ENCODE data around the gene SH3YL1. TPM values are rescaled to one million over a fixed set of nuclear protein-coding genes. Genes with fewer than 3 reads are reported as not detected.

The SH3YL1 gene
- total RNA-seq, 1 experiment from 2014 or later: 97.0 TPM

DNA sequence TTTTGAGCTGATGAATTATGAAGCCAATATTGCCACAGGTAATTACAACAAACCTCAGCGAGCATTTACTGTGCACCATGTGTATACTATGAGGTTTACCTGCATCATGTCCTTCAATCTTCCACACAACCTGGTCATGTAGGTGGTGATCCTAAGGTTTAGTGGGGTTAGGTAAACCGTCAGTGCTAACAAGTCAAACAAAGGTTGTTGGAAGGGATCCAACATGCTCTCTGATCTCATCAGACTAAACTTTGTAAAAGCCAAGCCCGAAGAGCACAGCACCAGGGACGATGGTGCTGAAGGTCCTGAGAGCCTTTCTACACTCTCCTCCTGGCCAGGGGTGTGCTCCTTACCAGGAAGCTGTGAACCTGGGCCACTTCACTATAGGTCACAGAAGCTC lies 29.4 kb downstream of the SH3YL1 start:
- Mint-ChIP-seq H3K4me1 (ENCODE audit: low read depth, unreplicated experiment) (no peaks in the 10 kb centered on the region), H3K27ac (ENCODE audit: unreplicated experiment) (no peak overlapping the region), H3K36me3 (ENCODE audit: insufficient read depth, unreplicated experiment) (peaks cover 21% of the 10 kb centered on the region), H3K4me3 (ENCODE audit: low read depth, unreplicated experiment) (no peak overlapping the region), H3K27me3 (ENCODE audit: unreplicated experiment) (no peaks in the 10 kb centered on the region), H3K9me3 (ENCODE audit: low read depth, unreplicated experiment) (no peaks in the 10 kb centered on the region)
- intact Hi-C loops (cut with micrococcal nuclease; ENCODE audit: unreplicated experiment): no loop called here
- CTCF ChIA-PET: no interaction called here
- TF ChIP-seq, protein P1, sequence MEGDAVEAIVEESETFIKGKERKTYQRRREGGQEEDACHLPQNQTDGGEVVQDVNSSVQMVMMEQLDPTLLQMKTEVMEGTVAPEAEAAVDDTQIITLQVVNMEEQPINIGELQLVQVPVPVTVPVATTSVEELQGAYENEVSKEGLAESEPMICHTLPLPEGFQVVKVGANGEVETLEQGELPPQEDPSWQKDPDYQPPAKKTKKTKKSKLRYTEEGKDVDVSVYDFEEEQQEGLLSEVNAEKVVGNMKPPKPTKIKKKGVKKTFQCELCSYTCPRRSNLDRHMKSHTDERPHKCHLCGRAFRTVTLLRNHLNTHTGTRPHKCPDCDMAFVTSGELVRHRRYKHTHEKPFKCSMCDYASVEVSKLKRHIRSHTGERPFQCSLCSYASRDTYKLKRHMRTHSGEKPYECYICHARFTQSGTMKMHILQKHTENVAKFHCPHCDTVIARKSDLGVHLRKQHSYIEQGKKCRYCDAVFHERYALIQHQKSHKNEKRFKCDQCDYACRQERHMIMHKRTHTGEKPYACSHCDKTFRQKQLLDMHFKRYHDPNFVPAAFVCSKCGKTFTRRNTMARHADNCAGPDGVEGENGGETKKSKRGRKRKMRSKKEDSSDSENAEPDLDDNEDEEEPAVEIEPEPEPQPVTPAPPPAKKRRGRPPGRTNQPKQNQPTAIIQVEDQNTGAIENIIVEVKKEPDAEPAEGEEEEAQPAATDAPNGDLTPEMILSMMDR (IDR thresholded peaks at IDR 0.05; ENCODE audit: unreplicated experiment): no peak
- DNase-seq: no peak
- BruUV-seq (replicated peaks): no TSS peak

DNA sequence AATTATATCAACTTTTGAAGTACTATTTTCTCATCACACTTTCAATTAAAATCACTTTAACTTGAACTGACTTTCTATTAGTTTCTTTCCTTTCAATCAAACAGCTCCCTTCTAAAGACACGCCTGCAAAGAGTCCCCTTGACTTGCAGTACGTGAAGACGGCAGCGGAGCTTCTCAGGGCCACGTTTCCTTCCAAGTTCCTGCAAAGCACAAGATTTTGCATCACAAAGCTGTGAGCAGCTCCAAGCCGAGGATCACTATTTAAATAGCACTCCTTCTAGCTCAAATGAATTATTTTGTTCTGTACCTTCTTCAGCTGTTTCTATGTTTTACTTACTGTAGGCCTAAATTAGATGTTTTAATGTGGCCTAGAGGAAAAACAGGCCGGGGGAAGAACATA lies 30.8 kb downstream of the SH3YL1 start:
- Mint-ChIP-seq H3K27me3 (ENCODE audit: unreplicated experiment) (no peaks in the 10 kb centered on the region), H3K36me3 (ENCODE audit: insufficient read depth, unreplicated experiment) (peaks cover 20% of the 10 kb centered on the region), H3K9me3 (ENCODE audit: low read depth, unreplicated experiment) (no peaks in the 10 kb centered on the region), H3K27ac (ENCODE audit: unreplicated experiment) (no peak overlapping the region), H3K4me1 (ENCODE audit: low read depth, unreplicated experiment) (no peaks in the 10 kb centered on the region), H3K4me3 (ENCODE audit: low read depth, unreplicated experiment) (no peak overlapping the region)
- TF ChIP-seq, protein P1 (IDR thresholded peaks at IDR 0.05; ENCODE audit: unreplicated experiment): no peak
- DNase-seq: no peak
- BruUV-seq (replicated peaks): no TSS peak
- CTCF ChIA-PET: no interaction called here
- intact Hi-C loops (cut with micrococcal nuclease; ENCODE audit: unreplicated experiment): no loop called here

DNA sequence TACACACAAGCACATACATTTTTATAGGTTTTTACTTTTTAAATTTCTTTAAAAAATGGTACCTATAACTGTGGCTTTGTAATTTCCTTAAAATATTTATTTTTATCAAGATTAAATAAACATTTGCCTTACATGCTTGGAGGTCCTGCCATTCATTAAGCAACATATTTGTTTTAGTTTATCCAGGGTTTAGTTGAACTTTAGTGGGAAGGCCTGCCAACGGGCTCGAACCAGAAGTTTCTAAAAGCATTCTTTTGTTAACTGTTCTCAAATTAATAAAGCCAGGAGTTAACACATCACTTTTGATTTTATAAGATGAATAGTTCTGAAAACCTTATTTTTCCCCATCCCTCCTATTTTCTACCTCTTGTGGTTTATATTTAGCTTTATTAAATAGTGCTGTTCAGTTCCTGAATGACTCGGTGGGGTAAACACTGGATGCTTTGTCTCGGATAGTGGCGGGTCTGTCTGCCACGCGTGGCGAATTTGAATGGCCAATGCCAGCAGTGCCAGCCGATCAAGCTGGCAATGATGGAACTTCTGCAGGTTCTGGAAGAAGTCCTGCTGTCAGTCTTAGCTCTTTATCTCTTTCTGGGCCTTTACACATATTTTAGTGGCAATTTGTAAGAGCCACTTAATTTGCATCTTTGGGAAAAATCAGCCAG lies 32.2 kb downstream of the SH3YL1 start:
- Mint-ChIP-seq H3K36me3 (ENCODE audit: insufficient read depth, unreplicated experiment) (peaks cover 26% of the 10 kb centered on the region), H3K9me3 (ENCODE audit: low read depth, unreplicated experiment) (no peaks in the 10 kb centered on the region), H3K4me1 (ENCODE audit: low read depth, unreplicated experiment) (no peaks in the 10 kb centered on the region), H3K27ac (ENCODE audit: unreplicated experiment) (no peak overlapping the region), H3K4me3 (ENCODE audit: low read depth, unreplicated experiment) (no peak overlapping the region), H3K27me3 (ENCODE audit: unreplicated experiment) (no peaks in the 10 kb centered on the region)
- CTCF ChIA-PET: interaction anchor here (0.7 kb wide), 1 partner anchor 23 kb away, joined by 3 read pairs; no protein-coding TSS in a partner anchor
- DNase-seq: no peak
- TF ChIP-seq, protein P1 (IDR thresholded peaks at IDR 0.05; ENCODE audit: unreplicated experiment): no peak
- BruUV-seq (replicated peaks): no TSS peak
- intact Hi-C loops (cut with micrococcal nuclease; ENCODE audit: unreplicated experiment): no loop called here

DNA sequence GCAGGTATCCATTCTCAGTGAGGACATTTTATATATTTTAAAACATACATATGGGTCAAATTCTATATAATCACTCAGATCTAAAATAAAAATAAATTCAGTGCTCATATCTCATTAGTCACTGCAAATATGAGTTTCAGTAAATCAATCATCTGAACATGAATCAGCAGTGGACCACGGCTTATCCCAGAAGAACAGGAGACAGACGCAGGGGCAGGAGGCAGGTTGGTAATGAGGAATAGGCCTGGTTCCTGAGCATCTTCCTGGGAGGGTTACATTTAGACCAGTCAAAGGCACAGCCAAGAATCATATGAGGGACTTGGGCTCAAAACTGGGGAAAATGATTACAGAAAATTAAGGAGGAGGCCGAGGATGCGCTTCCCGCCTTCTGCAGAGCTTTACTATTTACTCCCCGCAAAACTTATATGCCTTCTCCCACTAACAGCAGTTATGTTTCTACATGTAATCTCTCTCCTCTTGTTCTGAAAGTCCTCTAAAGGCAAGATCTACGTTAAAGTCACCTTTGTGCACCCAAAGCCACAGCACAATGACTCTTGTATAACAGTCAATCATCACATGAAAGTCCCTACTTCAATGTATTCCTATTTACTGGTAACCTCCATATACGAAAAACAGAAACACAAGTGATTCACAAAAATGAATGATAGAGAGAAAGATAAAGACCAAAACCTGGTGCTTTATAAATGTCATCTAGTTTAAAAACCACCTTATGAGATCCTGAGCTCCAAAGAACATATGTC lies 35.1 kb downstream of the SH3YL1 start:
- no peaks in the 10 kb centered on the region for H3K9me3 Mint-ChIP-seq (ENCODE audit: low read depth, unreplicated experiment)
- intact Hi-C loops (cut with micrococcal nuclease; ENCODE audit: unreplicated experiment): no loop called here
- CTCF ChIA-PET: no interaction called here

More for the DNA sequence above, 35.1 kb downstream of the SH3YL1 start:
- no peak overlapping the region for H3K4me3 Mint-ChIP-seq (ENCODE audit: low read depth, unreplicated experiment)
- H3K36me3 Mint-ChIP-seq (ENCODE audit: insufficient read depth, unreplicated experiment): peaks cover 33% of the 10 kb centered on the region
- DNase-seq: no peak
- TF ChIP-seq, protein P1 (IDR thresholded peaks at IDR 0.05; ENCODE audit: unreplicated experiment): no peak
- no peaks in the 10 kb centered on the region for H3K4me1 Mint-ChIP-seq (ENCODE audit: low read depth, unreplicated experiment)
- no peak overlapping the region for H3K27ac Mint-ChIP-seq (ENCODE audit: unreplicated experiment)
- no peaks in the 10 kb centered on the region for H3K27me3 Mint-ChIP-seq (ENCODE audit: unreplicated experiment)
- no TSS peak for BruUV-seq (replicated peaks)

Measured in Calu3 (cell line).